SK-N-SH (cell line): ENCODE measurements around the gene NBEA. TPM values are rescaled to one million over a fixed set of nuclear protein-coding genes. Genes with fewer than 3 reads are reported as not detected.

Experiments
- CTCF ChIA-PET: fragments of 300-600, 350-600 bp; formaldehyde crosslinking; extraction: SDS; loops from one replicate; lab custom pipeline; 2021; lab: Yijun Ruan, JAX
- POLR2A ChIA-PET: fragments of 350-600 bp; sonication (Branson Sonifier 250); formaldehyde crosslinking; extraction: SDS; loops from one replicate; lab custom pipeline; 2020; ENCODE audit warnings: antibody characterized with exemption, inconsistent platforms; lab: Yijun Ruan, JAX
- DNase-seq: peaks from one replicate; pipeline ENCODE4 v3.0.0; 2012
- H2AFZ ChIP-seq: fragments of 200-600 bp; sonication (generic); 2 replicates; pipeline ENCODE4 v1.8.1; 2016; ENCODE audit warnings: antibody characterized with exemption, mild to moderate bottlenecking, low read depth
- H3F3A ChIP-seq: fragments of 200-600 bp; sonication (generic); replicated peaks from 2 replicates; pipeline ENCODE3; 2016; ENCODE audit warnings: antibody characterized with exemption, mild to moderate bottlenecking; ENCODE audit not compliant: insufficient read depth
- H3K27ac ChIP-seq, 2 experiments: fragments of 200-500 bp in 1 of 2; fragments of 200-600 bp in 1 of 2; sonication (Bioruptor generic) in 1 of 2; sonication (generic), shearing (Covaris generic) in 1 of 2; 2 replicates each; pipeline versions ENCODE4 v1.5.1 to v1.6.1; 2014 to 2016; ENCODE audit warnings: low read depth in 2 of 2, inconsistent platforms in 1 of 2, low read length in 1 of 2, mild to moderate bottlenecking in 1 of 2, mixed read lengths in 1 of 2
- H3K27me3 ChIP-seq: fragments of 200-600 bp; sonication (generic), shearing (Covaris generic); 2 replicates; pipeline ENCODE4 v1.6.1; 2016; ENCODE audit warnings: mixed run types; ENCODE audit not compliant: insufficient read depth
- H3K36me3 ChIP-seq, 2 experiments: fragments of 200-500 bp in 1 of 2; fragments of 200-600 bp in 1 of 2; sonication (Bioruptor generic) in 1 of 2; sonication (generic) in 1 of 2; replicated peaks in 1 of 2; 2 replicates each; pipeline versions ENCODE3 to v1.5.1; 2014 to 2016; ENCODE audit warnings: low read length in 1 of 2, mild to moderate bottlenecking in 1 of 2; ENCODE audit not compliant: insufficient read depth in 2 of 2, control insufficient read depth in 1 of 2
- H3K4me1 ChIP-seq, 2 experiments: fragments of 200-500 bp in 1 of 2; fragments of 200-600 bp in 1 of 2; sonication (Bioruptor generic) in 1 of 2; sonication (generic), shearing (Covaris generic) in 1 of 2; 2 replicates each; pipeline versions ENCODE4 v1.5.1 to v1.6.1; 2014 to 2016; ENCODE audit warnings: low read depth in 1 of 2, low read length in 1 of 2, mixed run types in 1 of 2; ENCODE audit not compliant: insufficient read depth in 2 of 2, control insufficient read depth in 1 of 2
- H3K4me2 ChIP-seq: fragments of 200-600 bp; sonication (generic), shearing (Covaris generic); 2 replicates; pipeline ENCODE4 v1.6.1; 2017; ENCODE audit warnings: mixed run types
- H3K4me3 ChIP-seq, 2 experiments: fragments of 200-500 bp in 1 of 2; fragments of 200-600 bp in 1 of 2; sonication (Bioruptor generic) in 1 of 2; sonication (generic), shearing (Covaris generic) in 1 of 2; 2 replicates each; pipeline versions ENCODE4 v1.5.1 to v1.8.1; 2014 to 2016; ENCODE audit warnings: low read depth in 2 of 2, inconsistent platforms in 1 of 2, low read length in 1 of 2, mild to moderate bottlenecking in 1 of 2, mixed read lengths in 1 of 2, moderate library complexity in 1 of 2
- H3K79me2 ChIP-seq: fragments of 200-600 bp; sonication (generic); 2 replicates; pipeline ENCODE4 v1.8.1; 2017; ENCODE audit warnings: mild to moderate bottlenecking; ENCODE audit not compliant: insufficient read depth
- H3K9ac ChIP-seq: fragments of 200-600 bp; sonication (generic); 2 replicates; pipeline ENCODE4 v1.6.1; 2017; ENCODE audit warnings: mixed run types
- H3K9me2 ChIP-seq: fragments of 200-600 bp; sonication (generic); 2 replicates; pipeline ENCODE4 v1.6.1; 2017; ENCODE audit warnings: mixed run types
- H3K9me3 ChIP-seq: fragments of 200-600 bp; sonication (generic); 2 replicates; pipeline ENCODE4 v1.6.1; 2017; ENCODE audit warnings: mixed run types, mild to moderate bottlenecking, moderate library complexity
- H4K20me1 ChIP-seq: fragments of 200-600 bp; sonication (generic); 2 replicates; pipeline ENCODE4 v1.6.1; 2017; ENCODE audit warnings: mild to moderate bottlenecking, mixed run types; ENCODE audit not compliant: insufficient read depth
- ELF1 ChIP-seq: IDR thresholded peaks from 2 replicates; pipeline ENCODE4 v1.4.0; 2012
- EP300 ChIP-seq, 2 experiments: IDR thresholded peaks; 2 replicates each; pipeline versions ENCODE4 v1.4.0 to v1.6.1; 2012; ENCODE audit warnings: borderline replicate concordance in 1 of 2, low read depth in 1 of 2, low read length in 1 of 2
- EZH2phosphoT487 ChIP-seq: fragments of 200-600 bp; sonication (generic); IDR thresholded peaks from 2 replicates; pipeline ENCODE4 v1.6.1; 2017; ENCODE audit warnings: low read depth, mixed run types, mild to moderate bottlenecking, antibody characterized with exemption, moderate library complexity, borderline replicate concordance
- FOXJ3 ChIP-seq: sonication (generic); formaldehyde crosslinking; IDR thresholded peaks from 2 replicates; pipeline ENCODE4 v1.5.1; 2020; ENCODE audit warnings: mild to moderate bottlenecking, missing genetic modification reagents
- FOXM1 ChIP-seq: IDR thresholded peaks from 2 replicates; pipeline ENCODE4 v1.4.0; 2012; ENCODE audit warnings: low read depth, mild to moderate bottlenecking
- GABPA ChIP-seq: IDR thresholded peaks from 2 replicates; pipeline ENCODE4 v1.4.0; 2012; ENCODE audit warnings: low read depth, mild to moderate bottlenecking
- IRF3 ChIP-seq: fragments of 150-350 bp; IDR thresholded peaks from 2 replicates; pipeline ENCODE4 v1.6.1; 2016; ENCODE audit warnings: mild to moderate bottlenecking, low read depth, low read length
- MAX ChIP-seq: IDR thresholded peaks from 2 replicates; pipeline ENCODE4 v1.4.0; 2012; ENCODE audit warnings: low read depth
- MEF2A ChIP-seq: IDR thresholded peaks from 2 replicates; pipeline ENCODE4 v1.4.0; 2012; ENCODE audit warnings: low read depth, borderline replicate concordance
- MXI1 ChIP-seq: IDR thresholded peaks from 2 replicates; pipeline ENCODE4 v1.6.1; 2012; ENCODE audit warnings: mild to moderate bottlenecking, low read depth, low read length, improper control_type of control experiment
- NRF1 ChIP-seq: IDR thresholded peaks from 2 replicates; pipeline ENCODE4 v1.6.1; 2012; ENCODE audit warnings: low read depth, mild to moderate bottlenecking, low read length
- PBX3 ChIP-seq: IDR thresholded peaks from 2 replicates; pipeline ENCODE4; 2012
- RAD21 ChIP-seq: IDR thresholded peaks from 2 replicates; pipeline ENCODE4 v1.6.1; 2012; ENCODE audit warnings: mild to moderate bottlenecking, low read length
- RCOR1 ChIP-seq: fragments of 150-350 bp; IDR thresholded peaks from 2 replicates; pipeline ENCODE4 v1.6.1; 2017; ENCODE audit warnings: antibody characterized with exemption, low read length
- RFX5 ChIP-seq: IDR thresholded peaks from 2 replicates; pipeline ENCODE4 v1.6.1; 2012; ENCODE audit warnings: mild to moderate bottlenecking, improper control_type of control experiment, low read length
- RXRA ChIP-seq: IDR thresholded peaks from 2 replicates; pipeline ENCODE4 v1.4.0; 2012; ENCODE audit warnings: low read depth, mild to moderate bottlenecking, borderline replicate concordance
- SIN3A ChIP-seq: IDR thresholded peaks from 2 replicates; pipeline ENCODE4 v1.6.1; 2012; ENCODE audit warnings: low read depth, mild to moderate bottlenecking, low read length, moderate library complexity, borderline replicate concordance
- TAF1 ChIP-seq: IDR thresholded peaks from 2 replicates; pipeline ENCODE4 v1.6.1; 2012; ENCODE audit warnings: low read depth, mild to moderate bottlenecking, low read length, moderate library complexity, borderline replicate concordance
- TCF12 ChIP-seq: IDR thresholded peaks from 2 replicates; pipeline ENCODE4 v1.4.0; 2012
- TEAD4 ChIP-seq: IDR thresholded peaks from 2 replicates; pipeline ENCODE4 v1.4.0; 2012; ENCODE audit warnings: mild to moderate bottlenecking, borderline replicate concordance; ENCODE audit not compliant: insufficient read depth
- USF2 ChIP-seq: fragments of 150-350 bp; IDR thresholded peaks from 2 replicates; pipeline ENCODE4 v1.6.1; 2017; ENCODE audit warnings: antibody characterized with exemption, low read length, low read depth, borderline replicate concordance
- YY1 ChIP-seq: IDR thresholded peaks from 2 replicates; pipeline ENCODE4 v1.4.0; 2012; ENCODE audit warnings: low read depth, mild to moderate bottlenecking
- WGBS: methylation state at CpG from one replicate; pipeline ENCODE4 v1.1.6; 2017; ENCODE audit warnings: low lambda C conversion rate; 5-methylcytosine and 5-hydroxymethylcytosine counted together
- polyA plus RNA-seq, 3 experiments: library from polyadenylated mRNA; depleted of rRNA; stranded (reverse); fragments of >200 nt; gene quantifications; 2 replicates each; pipeline ENCODE4 v1.2.3, GENCODE V29; 2012

The NBEA gene
- polyA plus RNA-seq, 1 of the 3 experiments (the other 2 are of a cell fraction): 12.3 TPM

GRCh38 chr13:35140831-35141230 lies 198.8 kb downstream of the NBEA start (continued):
- TF ChIP-seq RXRA: no peak

- Histone ChIP-seq H3K9ac (no peak overlapping the region), H4K20me1 (no peaks in the 10 kb centered on the region), H3K4me1 (peaks cover 0 to 4% of the 10 kb centered on the region in 2 experiments; a peak in 3 of 4 replicates), H3K79me2 (no peaks in the 10 kb centered on the region), H3K27ac (no peak overlapping the region), H3K9me2 (no peaks in the 10 kb centered on the region), H3K9me3 (no peaks in the 10 kb centered on the region), H3K36me3 (peaks cover 0 to 2% of the 10 kb centered on the region in 2 experiments), H3K27me3 (no peaks in the 10 kb centered on the region), H3K4me3 (no peak overlapping the region), H2AFZ (no peak overlapping the region), H3F3A (peaks cover 12% of the 10 kb centered on the region), H3K4me2 (no peak overlapping the region)
- WGBS: 96% methylated on average over 6 of the region's 6 CpGs
- POLR2A ChIA-PET: no interaction called here
- no peak for DNase-seq
- CTCF ChIA-PET: no interaction called here
- TF ChIP-seq RXRA: no peak
- no peak for TF ChIP-seq TAF1
- TF ChIP-seq RAD21: no peak
- no peak for TF ChIP-seq GABPA
- no peak for TF ChIP-seq NRF1
- TF ChIP-seq MEF2A: no peak
- TF ChIP-seq ELF1: no peak
- TF ChIP-seq MAX: no peak
- TF ChIP-seq SIN3A: no peak
- no peak for TF ChIP-seq RCOR1
- TF ChIP-seq EP300 (IDR thresholded peaks at IDR 0.05; ENCODE audit: borderline replicate concordance in 1 of 2, low read depth in 1 of 2, low read length in 1 of 2): no peak
These were observed 201.1 kb downstream of the NBEA start for GRCh38 chr13:35143123-35143522.

- Histone ChIP-seq H3K4me3 (no peak overlapping the region), H2AFZ (no peak overlapping the region), H3K36me3 (peaks cover 0 to 2% of the 10 kb centered on the region in 2 experiments), H3K4me2 (no peak overlapping the region), H4K20me1 (no peaks in the 10 kb centered on the region), H3K27ac (no peak overlapping the region), H3K79me2 (no peaks in the 10 kb centered on the region), H3K9me2 (no peaks in the 10 kb centered on the region), H3K9me3 (no peaks in the 10 kb centered on the region), H3K9ac (no peak overlapping the region), H3F3A (peaks cover 9% of the 10 kb centered on the region), H3K27me3 (no peaks in the 10 kb centered on the region), H3K4me1 (peaks cover 0 to 2% of the 10 kb centered on the region in 2 experiments)
- CTCF ChIA-PET: interaction anchor here (1.0 to 1.3 kb wide), 2 partner anchors 20 to 1345 kb away, joined by 3 read pairs; no protein-coding TSS in a partner anchor
- DNase-seq: no peak
- POLR2A ChIA-PET: no interaction called here
- WGBS: 64% methylated on average over 2 of the region's 2 CpGs
- TF ChIP-seq FOXM1 (no peak), IRF3 (no peak), USF2 (no peak), FOXJ3 (CRISPR knock-in tag) (no peak), MXI1 (no peak), RFX5 (no peak), YY1 (no peak), EZH2phosphoT487 (no peak), TCF12 (no peak), PBX3 (no peak), TEAD4 (no peak)
These were observed 202.3 kb downstream of the NBEA start for GRCh38 chr13:35144166-35144890.
